ENCODE results near the gene FAT1. TPM values are rescaled to one million over a fixed set of nuclear protein-coding genes. Genes with fewer than 3 reads are reported as not detected.

FAT1 gene
- total and polyA plus RNA-seq, 12 donors: 20.4 to 131 (median 75.5) TPM

- ATAC-seq (no peak), DNase-seq (no peak)
- Histone ChIP-seq H3K9me3 (no peaks in the 10 kb centered on the region), H3K4me3 (no peak overlapping the region), H3K36me3 (peaks cover 0 to 7% (median 0%) of the 10 kb centered on the region in 9 donors), H3K27me3 (peaks cover 0 to 5% (median 0%) of the 10 kb centered on the region in 7 donors), H3K27ac (no peak overlapping the region), H3K4me1 (peaks cover 0 to 26% (median 11%) of the 10 kb centered on the region in 9 donors)
- intact Hi-C loops (cut with DNase I): loop anchor here in 1 of 10 donors (5.0 to 10.0 kb wide), 2 partner anchors 68 to 291 kb away; partner anchors contain the start of gene FAT1
- TF ChIP-seq, protein P1, sequence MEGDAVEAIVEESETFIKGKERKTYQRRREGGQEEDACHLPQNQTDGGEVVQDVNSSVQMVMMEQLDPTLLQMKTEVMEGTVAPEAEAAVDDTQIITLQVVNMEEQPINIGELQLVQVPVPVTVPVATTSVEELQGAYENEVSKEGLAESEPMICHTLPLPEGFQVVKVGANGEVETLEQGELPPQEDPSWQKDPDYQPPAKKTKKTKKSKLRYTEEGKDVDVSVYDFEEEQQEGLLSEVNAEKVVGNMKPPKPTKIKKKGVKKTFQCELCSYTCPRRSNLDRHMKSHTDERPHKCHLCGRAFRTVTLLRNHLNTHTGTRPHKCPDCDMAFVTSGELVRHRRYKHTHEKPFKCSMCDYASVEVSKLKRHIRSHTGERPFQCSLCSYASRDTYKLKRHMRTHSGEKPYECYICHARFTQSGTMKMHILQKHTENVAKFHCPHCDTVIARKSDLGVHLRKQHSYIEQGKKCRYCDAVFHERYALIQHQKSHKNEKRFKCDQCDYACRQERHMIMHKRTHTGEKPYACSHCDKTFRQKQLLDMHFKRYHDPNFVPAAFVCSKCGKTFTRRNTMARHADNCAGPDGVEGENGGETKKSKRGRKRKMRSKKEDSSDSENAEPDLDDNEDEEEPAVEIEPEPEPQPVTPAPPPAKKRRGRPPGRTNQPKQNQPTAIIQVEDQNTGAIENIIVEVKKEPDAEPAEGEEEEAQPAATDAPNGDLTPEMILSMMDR (IDR thresholded peaks at IDR 0.05): no peak
- 81 to 86% methylated on average over 3 of the region's 3 CpGs for WGBS, 2 donors
Measured at GRCh38 chr4:186653969-186654368, 69.7 kb downstream of the FAT1 start.

DNA sequence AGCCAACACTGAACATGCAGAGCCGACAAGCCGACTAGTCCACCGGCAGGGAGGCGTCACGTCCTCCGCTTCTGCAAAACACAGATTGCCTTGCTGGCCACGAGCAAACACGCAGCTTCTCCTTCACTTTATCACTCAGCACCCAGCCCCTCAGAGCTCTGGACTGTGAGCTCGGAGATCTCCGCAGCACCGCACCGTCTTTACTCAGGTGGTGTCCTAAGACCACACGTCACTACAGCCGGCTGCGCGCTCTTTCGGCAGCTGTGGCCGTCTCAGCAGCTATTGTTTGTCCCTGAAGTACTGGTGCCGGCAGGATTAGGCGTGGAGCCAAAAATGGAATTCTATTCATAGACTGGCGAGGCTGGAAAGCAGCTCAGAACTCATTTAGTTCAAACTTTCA lies 72.0 kb downstream of the FAT1 start:
- ATAC-seq (peak; percentile 83 to 97 (median 94)), DNase-seq (peak; percentile 54 to 86)
- H3K27me3 ChIP-seq: peaks cover 0 to 5% (median 0%) of the 10 kb centered on the region in 7 donors
- intact Hi-C loops (cut with DNase I): loop anchor here in 1 of 10 donors (5.0 to 10.0 kb wide), 2 partner anchors 71 to 293 kb away; partner anchors contain the start of gene FAT1
- no peaks in the 10 kb centered on the region for H3K9me3 ChIP-seq
- TF ChIP-seq, protein P1 (IDR thresholded peaks at IDR 0.05): no peak
- WGBS, 2 donors: 17 to 28% methylated on average over 21 of the region's 21 CpGs
- peak overlapping the region in 9 of 10 donors; percentile 30 to 52 (median 41) for H3K4me3 ChIP-seq
- H3K36me3 ChIP-seq: peaks cover 0 to 13% (median 0%) of the 10 kb centered on the region in 9 donors
- H3K4me1 ChIP-seq: peaks cover 0 to 26% (median 11%) of the 10 kb centered on the region in 9 donors
- H3K27ac ChIP-seq: peak overlapping the region in 7 of 10 donors; percentile 4 to 74 (median 46)

DNA sequence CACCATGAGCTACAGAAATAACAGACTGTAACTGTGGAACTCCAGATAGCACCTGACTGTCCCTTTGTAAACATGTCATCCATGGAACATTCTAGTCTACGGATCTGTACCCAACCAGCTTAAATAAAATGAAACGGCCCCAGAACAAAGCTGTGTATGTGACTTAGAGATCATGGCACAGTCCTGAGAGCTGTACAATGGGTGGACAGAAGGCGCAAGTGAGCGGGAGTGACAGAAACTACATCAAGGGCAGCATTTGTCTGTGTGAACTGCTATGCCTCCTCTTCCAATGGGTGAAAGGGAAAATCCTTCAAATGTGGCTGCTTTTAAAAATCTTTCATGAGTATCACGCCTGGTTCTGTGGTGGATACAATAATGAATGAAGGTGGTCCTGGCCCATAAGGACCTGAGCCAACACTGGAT lies 72.5 kb downstream of the FAT1 start:
- peaks cover 0 to 13% (median 0%) of the 10 kb centered on the region in 9 donors for H3K36me3 ChIP-seq
- H3K9me3 ChIP-seq: no peaks in the 10 kb centered on the region
- TF ChIP-seq, protein P1 (IDR thresholded peaks at IDR 0.05): no peak
- 83 to 87% methylated on average over 5 of the region's 5 CpGs for WGBS, 2 donors
- H3K27ac ChIP-seq: peak overlapping the region in 7 of 10 donors; percentile 4 to 74 (median 46)
- DNase-seq: no peak
- H3K27me3 ChIP-seq: peaks cover 0 to 5% (median 0%) of the 10 kb centered on the region in 7 donors
- H3K4me1 ChIP-seq: peaks cover 0 to 26% (median 11%) of the 10 kb centered on the region in 9 donors
- peak overlapping the region in 9 of 10 donors; percentile 30 to 52 (median 41) for H3K4me3 ChIP-seq
- intact Hi-C loops (cut with DNase I): loop anchor here in 1 of 10 donors (5.0 to 10.0 kb wide), 2 partner anchors 71 to 294 kb away; partner anchors contain the start of gene FAT1
- ATAC-seq: peak in 6 of 8 donors; percentile 23 to 56 (median 39)

- Histone ChIP-seq H3K4me1 (peaks cover 0 to 26% (median 11%) of the 10 kb centered on the region in 9 donors), H3K27ac (no peak overlapping the region), H3K9me3 (no peaks in the 10 kb centered on the region), H3K4me3 (no peak overlapping the region), H3K36me3 (peaks cover 0 to 13% (median 0%) of the 10 kb centered on the region in 9 donors), H3K27me3 (peaks cover 0 to 4% (median 0%) of the 10 kb centered on the region in 7 donors)
- intact Hi-C loops (cut with DNase I): loop anchor here in 1 of 10 donors (5.0 to 10.0 kb wide), 2 partner anchors 72 to 294 kb away; partner anchors contain the start of gene FAT1
- WGBS, 2 donors: 90 to 94% methylated on average over 3 of the region's 3 CpGs
- ATAC-seq (no peak), DNase-seq (no peak)
- TF ChIP-seq, protein P1 (IDR thresholded peaks at IDR 0.05): no peak
Measured at GRCh38 chr4:186650401-186651180, 73.1 kb downstream of the FAT1 start.
